GM08714 (cell line): Measurements from ENCODE around the gene PERCC1.
"Not testable (repeated sequence)": the region's sequence is repeated elsewhere in the genome, so short reads cannot be mapped to it uniquely, and the experiment has no call there.

Source experiments
- H3K4me3 ChIP-seq: fragments of 200-500 bp; sonication (Bioruptor generic); 2 replicates; pipeline ENCODE4 v1.5.1; 2014; ENCODE audit warnings: mild to moderate bottlenecking, low read length, inconsistent platforms
- ZNF274 ChIP-seq: IDR thresholded peaks from 2 replicates; pipeline ENCODE4 v1.6.1; 2012; ENCODE audit warnings: mild to moderate bottlenecking, low read depth, low read length

PERCC1 gene

DNA sequence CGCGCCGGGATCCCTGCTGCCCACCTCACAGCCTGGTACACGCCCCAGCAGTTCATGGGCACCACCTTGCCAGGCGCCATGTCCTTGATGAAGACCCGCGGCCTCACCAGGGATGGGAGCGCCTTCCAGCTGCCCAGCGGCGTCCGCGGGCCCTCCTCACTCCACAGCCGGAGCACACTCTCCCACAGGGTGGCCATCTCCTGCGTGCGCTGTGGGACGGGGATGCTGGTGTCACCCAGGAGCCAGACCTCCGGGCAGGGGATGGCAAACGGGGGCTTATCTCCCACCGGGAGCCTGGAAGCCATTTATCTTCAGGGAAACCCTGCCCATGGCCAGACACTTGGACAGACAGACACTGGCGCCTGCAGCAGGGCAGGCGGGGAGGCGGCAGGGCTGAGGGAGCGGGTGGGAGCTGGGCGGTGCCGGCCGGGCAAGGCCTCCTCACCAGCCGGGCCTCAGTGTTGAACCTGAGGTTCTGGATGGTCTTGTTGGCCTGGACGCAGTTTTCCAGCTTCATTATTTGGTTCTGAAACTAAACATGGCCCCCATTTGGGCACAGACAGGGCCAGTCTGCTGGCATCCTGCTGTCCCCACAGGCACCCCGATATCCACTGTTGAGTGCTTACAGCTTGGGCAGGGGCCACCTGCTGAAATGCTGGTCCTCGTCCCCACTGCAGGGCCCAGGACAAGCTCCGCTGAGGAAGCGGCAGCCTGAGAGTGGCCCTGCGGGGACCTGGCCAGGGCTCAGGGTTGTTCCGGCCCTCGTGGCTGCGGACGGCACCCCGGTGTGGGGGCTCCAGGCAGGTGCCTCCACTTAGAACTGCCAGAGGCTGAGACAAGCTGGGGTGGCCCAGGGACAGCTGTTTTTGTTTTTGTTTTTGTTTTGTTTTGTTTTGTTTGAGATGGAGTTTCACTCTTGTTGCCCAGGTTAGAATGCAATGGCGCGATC, 4.0 kb downstream of the PERCC1 start:
- no peak for TF ChIP-seq ZNF274
- H3K4me3 ChIP-seq: no peak overlapping the region

DNA sequence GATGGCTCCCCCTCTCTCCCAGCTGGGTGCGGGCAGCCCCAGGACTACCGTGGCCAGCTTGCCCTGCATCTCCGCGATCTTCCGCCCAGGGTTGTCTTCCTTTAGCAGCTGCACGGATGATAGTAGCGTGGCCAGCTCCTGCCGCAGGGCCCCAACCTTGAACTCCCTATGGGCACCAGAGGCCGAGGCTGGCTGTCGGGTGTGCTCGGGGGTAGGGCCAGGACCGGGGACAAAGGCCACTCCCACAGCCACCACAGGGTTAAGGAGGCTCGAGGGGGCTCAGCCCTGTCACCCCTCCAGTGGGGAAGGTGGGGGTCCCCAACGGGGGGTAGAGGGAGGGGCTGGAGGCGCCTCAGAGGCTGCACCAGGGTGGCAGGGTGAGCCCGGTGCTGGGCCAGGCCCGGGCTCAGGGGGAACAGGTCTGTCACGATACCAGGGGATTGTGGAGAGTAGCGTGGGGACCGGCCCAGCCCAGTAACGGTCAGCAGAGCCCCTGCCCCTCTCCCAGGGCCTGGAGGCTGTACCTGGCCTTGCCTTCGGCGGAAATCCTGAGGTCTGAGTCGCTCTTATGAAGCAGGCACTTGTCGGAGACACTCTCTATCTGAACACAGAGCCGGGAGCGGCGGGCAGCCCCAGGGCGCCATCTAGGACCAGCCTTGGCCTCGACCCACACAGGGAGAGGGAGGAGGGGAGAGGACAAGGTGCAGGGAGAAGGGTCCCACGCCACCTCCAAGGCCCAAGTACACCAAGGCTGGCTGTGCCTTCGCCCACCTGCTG, 5.2 kb downstream of the PERCC1 start:
- no peak overlapping the region for H3K4me3 ChIP-seq
- TF ChIP-seq ZNF274: no peak

DNA sequence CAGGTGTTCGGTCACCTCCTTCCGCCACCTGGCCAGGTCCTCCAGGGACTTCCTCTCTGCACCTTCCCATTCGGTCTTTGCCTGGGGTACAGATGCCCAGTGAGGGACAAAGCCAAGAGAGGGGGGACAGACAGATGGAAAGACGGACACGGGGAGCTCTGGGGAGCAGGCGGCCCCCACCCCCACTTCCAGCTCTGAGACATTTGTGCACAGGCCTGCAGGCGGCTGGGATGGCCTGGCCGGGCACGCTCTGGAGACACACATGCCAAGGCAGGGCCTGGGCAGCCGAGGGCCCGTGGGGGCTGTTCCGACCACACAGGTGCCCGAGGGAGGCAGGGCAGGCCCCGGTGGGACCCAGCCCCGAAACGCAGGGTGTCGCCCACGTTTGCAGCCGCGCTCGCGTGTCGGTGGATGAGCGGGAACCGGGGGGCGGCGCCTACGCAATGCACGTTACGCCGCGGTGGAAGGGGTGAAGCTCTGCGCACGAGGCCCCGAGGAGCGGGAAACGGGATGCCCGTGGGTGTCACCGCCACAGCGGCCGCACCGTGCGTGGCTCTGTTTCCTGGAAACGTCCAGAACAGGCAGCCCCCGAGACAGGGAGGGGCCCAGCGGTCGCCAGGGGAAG, 6.0 kb downstream of the PERCC1 start:
- TF ChIP-seq ZNF274: no peak
- H3K4me3 ChIP-seq: no peak overlapping the region

DNA sequence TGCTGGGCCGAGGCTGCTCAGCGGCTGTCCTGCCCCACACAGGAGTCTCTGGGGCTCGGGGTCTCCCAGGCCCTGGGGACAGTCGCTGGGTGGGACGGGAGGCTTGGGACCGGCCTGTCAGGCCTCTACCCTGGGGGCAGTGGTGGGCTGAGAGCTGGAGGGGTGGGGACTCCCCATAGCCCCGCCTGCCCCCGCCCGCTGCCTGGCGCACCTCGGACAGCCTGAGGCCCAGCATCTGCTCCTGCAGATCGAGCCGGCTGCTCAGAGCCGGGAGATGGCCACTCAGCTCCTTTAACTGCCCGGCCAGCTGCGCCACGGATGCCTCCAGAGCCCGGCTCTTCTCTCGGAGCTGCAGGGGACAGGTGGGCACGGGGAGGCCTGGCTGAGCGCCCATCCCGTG, 6.7 kb downstream of the PERCC1 start:
- no peak for TF ChIP-seq ZNF274

DNA sequence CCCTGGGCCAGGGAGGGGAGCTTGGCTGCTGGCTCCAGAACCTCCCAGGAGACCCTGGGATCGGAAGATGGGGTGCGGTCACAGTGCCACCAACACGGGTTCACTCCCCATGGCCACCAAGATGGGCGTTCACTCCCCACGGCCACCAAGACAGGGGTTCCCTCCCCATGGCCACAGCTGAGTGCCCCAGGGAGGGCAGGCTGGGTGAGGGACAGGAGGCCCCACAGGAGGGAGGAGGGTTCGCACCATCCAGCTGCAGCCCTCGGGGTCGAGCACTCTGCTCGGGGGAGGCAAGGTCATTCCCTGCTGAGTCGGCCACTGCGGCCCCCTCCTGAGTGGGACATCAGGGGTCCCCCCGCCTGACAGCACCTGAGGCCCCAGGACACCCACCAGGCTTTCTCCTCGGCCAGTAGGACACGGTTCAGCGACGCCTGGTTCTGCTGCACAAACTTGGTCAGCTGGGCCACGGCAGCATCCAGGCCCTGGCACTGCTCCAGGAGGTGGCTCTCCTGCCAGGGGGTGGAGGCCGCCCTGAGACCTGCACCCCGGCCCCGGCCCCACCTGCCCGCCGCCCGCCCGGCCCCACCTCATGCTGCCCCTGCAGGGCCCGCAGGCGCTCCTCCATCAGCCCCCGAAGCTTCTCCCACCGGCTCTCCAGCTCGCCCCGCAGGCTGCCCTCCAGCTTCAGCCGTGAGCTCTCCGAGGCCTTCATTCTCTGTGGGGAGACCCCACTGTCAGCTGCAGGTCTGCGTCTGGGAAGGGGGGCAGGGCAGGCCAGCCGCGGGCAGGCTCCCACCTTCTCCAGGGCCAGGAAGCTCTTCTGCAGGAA, 7.6 kb downstream of the PERCC1 start:
- TF ChIP-seq ZNF274: no peak
- H3K4me3 ChIP-seq: no peak overlapping the region

More for the DNA sequence above, 6.7 kb downstream of the PERCC1 start:
- H3K4me3 ChIP-seq: no peak overlapping the region

DNA sequence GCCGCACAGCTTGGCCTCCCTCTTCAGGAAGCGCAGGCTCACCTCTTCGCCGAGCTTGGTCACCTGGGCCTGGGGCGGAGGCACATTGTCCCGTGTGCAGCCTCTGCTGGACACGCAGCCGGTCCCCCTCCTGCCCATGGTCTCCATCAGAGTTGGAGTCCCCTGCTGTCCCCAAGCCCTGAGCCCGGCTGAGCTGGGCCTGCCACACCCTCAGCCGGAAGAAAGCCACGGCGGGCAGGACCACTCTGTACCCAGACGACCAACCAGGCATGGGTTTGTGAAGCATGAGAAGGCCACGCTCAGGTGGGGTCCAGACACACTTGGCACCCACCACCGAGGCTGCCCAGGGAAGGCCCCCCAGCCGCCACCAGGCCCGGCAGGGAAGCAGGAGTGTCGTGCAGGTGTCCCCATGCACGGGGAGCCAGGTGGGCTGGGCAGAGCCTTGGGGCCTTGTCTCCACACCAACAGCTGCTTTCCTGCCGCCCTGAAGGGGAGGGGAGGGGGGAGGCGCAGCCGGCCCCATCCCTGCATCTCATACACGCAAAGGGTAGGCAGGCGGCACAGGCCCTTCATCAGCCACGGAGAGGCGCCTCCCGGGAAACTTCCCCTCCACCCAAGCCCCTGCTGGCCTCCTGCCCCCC, 8.3 kb downstream of the PERCC1 start:
- H3K4me3 ChIP-seq: no peak overlapping the region
- no peak for TF ChIP-seq ZNF274

DNA sequence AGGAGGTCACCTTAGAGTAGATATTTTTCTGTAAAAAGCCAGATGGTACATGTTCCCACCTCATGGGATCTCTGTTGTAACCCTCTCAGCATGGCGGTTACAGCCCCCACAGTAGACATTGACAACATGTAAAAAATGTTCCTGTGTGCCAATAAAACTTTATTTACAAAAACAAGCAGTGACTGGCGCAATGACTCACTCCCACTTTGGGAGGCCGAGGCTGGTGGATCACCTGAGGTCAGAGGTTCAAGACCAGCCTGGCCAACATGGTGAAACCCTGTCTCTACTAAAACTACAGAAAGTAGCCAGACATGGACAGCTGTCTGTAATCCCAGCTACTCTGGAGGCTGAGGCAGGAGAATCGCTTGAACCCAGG, 8.8 kb downstream of the PERCC1 start:
- H3K4me3 ChIP-seq: not testable (repeated sequence)

DNA sequence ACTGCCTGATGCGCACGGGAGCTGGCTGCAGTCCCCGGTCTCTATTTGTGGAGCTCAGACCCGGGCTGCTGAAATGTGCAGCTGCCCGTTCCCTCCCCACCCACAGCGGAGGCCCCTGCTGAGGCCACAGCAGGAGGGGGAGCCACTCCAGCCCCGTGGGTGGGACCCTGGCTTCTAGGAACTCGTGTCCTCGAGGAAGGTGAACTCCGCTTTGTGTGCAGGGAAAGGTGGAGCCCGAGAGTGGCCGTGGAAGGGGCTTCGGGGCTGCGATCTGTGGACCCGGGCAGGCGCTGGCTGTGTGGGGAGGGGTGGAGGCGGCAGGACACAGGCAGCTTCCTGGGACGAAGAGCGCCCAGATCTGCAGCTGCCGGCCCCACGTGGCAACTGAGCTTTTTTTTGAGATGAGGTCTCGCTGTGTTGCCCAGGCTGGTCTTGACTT, 10.5 kb downstream of the PERCC1 start:
- TF ChIP-seq ZNF274: no peak
- H3K4me3 ChIP-seq: no peak overlapping the region

DNA sequence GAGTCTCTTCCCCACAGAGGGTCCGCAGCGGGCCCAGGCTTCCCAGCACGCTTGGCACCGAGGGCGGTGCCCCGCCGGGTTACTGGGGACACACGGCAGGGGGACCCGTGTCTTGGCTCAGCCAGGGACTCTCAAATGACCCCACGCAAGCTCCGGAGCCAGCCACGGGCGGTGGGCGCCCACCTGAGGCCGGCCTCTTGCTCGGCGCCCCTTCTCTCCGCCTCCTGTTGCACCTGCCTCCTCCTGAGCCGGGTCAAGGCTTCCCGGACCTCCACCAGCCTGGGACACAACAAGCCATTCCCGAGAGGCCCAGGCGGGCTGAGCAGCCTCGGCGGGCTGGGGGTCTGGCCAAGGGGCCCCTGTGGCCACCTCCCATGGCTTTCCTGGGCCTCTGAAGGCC, 11.8 kb downstream of the PERCC1 start:
- H3K4me3 ChIP-seq: no peak overlapping the region
- TF ChIP-seq ZNF274: no peak

DNA sequence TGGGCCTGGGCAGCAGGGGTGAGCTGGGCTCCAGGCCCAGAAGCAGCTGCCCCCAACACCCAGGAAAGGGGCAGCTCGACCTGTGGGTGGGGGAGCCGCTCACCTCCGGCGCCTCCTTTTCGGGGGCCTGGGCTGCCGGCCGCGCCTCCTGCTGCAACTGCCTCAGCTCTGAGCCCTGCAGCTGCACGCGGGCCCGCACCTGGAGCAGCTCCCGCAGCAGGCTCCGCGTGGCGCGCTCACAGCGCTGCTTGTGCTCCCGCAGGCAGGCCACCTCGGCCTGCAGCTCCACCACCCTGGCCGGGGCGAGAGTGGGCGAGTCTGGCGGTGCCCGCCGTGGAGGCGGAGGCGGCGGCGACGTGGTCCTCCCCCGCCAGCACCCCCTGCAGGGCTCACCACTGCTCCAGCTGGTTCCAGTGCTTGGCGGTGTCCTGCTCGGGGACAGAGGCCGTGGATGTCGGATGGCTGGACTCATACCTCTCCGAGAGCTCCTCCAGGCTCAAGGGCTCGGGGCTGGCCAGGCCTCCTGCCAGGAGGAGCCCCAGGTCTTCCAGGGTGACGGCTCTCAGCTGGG, 12.6 kb downstream of the PERCC1 start:
- H3K4me3 ChIP-seq: no peak overlapping the region

DNA sequence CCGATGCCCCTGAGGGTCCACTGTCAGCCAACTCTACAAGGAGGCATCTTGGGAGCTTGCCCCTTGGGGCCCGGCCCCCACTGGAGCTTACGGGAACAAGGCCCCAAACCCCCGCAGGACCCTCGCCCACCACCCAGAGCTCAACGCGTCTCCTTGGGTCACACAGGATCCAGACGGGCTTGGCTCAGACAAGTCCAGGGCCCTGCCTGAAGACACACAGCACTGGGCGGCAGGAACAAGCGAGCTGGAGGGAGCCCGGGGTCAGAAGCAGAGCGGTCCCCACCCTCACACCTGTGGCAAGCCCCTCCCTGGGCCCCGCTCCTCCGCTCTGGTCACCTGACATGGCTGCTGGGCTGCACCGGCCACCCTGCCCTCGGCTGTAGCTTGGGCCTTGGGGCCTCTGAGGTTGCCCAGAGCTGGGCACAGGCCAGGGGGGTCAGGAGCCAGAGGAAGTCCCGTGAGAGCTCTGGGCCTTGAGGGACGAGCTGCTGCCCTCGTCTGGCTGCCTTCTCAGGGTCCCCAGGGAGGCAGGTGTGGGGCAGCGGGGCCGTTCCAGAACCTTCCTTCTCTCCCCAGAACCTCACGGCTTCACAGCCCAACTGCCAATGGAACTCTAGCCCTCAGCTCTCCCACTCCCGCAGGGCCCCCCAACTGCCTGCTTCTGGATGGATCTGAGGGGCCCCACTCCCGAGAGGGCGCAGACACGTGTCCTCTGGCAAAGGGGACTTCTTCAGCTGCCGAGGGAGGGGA, 13.3 kb downstream of the PERCC1 start, which contains the start of gene CCDC154:
TSS of gene CCDC154 (minus strand) at position 577 of the 750 bp plus-strand sequence. CDS start at position 343, 234 bp downstream.
- TF ChIP-seq ZNF274: no peak
- H3K4me3 ChIP-seq: no peak within 1 kb of the TSS

More for the DNA sequence above, 12.6 kb downstream of the PERCC1 start:
- no peak for TF ChIP-seq ZNF274

DNA sequence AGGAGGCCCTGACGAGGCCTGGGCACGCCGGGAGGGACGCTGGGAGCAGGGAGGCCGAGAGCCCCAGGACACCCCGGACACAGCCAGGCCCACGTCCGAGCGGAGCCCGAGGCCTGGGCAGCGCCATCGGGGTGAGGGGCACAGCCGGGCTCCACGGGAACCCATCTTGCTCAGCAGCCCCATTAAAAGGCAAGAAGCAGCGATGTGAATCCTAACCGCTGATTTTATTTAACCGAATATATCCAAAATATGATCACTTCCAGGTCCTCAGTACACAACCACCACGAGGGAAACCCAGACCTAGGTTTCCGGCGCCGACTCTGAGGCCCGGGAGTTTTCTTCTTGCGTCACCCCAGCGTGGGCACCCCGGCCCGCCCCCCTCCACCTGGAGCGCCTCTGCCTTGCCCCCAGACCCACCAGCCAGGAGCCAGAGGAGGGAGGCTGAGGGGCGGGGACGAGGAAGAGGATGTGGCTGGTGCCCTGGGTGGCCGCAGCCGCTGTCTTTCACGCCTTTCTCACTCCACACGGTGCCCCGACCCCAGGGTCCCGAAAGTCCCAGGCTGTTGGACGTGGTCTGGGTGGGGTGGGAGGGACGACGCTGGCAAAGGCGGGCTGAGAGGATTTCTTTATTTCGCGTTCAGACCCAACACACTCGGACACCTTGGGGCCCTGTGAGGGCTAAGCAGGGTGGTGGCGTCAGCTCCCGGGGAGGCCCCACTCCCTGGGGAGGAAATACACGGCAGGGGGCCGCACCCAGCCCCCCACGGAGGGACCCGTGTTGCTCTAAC, 14.0 kb downstream of the PERCC1 start:
- no peak overlapping the region for H3K4me3 ChIP-seq
- TF ChIP-seq ZNF274: no peak
